HEK293T (cell line): ENCODE results near the gene SEL1L3.

Source experiments
- FOXK2 ChIP-seq: fragments of 450-650 bp; IDR thresholded peaks from 2 replicates; pipeline ENCODE4 v1.6.1; 2016; ENCODE audit warnings: mild to moderate bottlenecking
- FOXM1 ChIP-seq: fragments of 450-650 bp; IDR thresholded peaks from 2 replicates; pipeline ENCODE4 v1.6.1; 2017; ENCODE audit warnings: mild to moderate bottlenecking, borderline replicate concordance
- HDGF ChIP-seq: fragments of 450-650 bp; IDR thresholded peaks from 2 replicates; pipeline ENCODE4 v1.6.1; 2017; ENCODE audit warnings: antibody characterized with exemption, borderline replicate concordance
- NFRKB ChIP-seq: fragments of 450-650 bp; IDR thresholded peaks from 2 replicates; pipeline ENCODE4 v1.6.1; 2016; ENCODE audit warnings: mild to moderate bottlenecking, moderate library complexity
- SP1 ChIP-seq: fragments of 450-650 bp; IDR thresholded peaks from 2 replicates; pipeline ENCODE4 v1.6.1; 2017
- SUZ12 ChIP-seq: fragments of 450-650 bp; IDR thresholded peaks from 2 replicates; pipeline ENCODE4 v1.6.1; 2016; ENCODE audit warnings: mild to moderate bottlenecking
- TARDBP ChIP-seq: fragments of 450-650 bp; IDR thresholded peaks from 2 replicates; pipeline ENCODE4 v1.6.1; 2016
- ZNF384 ChIP-seq: fragments of 450-650 bp; IDR thresholded peaks from 2 replicates; pipeline ENCODE4 v1.6.1; 2016
- TF ChIP-seq, protein P1 (sequence below): fragments of 450-650 bp; IDR thresholded peaks from 2 replicates; pipeline ENCODE4 v1.6.1; 2016

DNA sequence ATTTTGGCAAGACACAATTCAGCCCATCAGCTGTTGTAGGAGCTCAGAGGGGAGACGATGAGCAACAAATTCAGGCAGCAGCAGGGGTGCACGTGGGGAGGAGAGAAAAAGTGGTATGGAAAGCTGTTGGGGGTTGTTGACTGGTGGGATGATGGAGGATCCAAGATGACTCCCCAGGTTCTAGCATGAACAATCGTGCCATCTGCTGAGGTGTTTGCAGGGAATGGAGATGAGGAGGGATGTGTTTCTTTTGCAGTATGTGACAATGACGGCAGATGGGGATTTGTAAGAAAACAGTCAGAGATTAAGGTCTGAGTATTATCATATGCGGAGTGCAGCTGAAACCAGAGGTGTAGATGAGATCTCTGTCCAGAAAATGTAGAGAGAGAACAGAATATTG, 63.3 kb downstream of the SEL1L3 start:
- TF ChIP-seq ZNF384 = no peak
- TF ChIP-seq NFRKB = no peak
- no peak for TF ChIP-seq HDGF
- no peak for TF ChIP-seq SUZ12
- no peak for TF ChIP-seq SP1
- no peak for TF ChIP-seq FOXK2
- TF ChIP-seq FOXM1 = no peak
- no peak for TF ChIP-seq TARDBP
- TF ChIP-seq, protein P1, sequence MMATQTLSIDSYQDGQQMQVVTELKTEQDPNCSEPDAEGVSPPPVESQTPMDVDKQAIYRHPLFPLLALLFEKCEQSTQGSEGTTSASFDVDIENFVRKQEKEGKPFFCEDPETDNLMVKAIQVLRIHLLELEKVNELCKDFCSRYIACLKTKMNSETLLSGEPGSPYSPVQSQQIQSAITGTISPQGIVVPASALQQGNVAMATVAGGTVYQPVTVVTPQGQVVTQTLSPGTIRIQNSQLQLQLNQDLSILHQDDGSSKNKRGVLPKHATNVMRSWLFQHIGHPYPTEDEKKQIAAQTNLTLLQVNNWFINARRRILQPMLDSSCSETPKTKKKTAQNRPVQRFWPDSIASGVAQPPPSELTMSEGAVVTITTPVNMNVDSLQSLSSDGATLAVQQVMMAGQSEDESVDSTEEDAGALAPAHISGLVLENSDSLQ = no peak
